ENCODE measurements around the gene METTL8.

DNA sequence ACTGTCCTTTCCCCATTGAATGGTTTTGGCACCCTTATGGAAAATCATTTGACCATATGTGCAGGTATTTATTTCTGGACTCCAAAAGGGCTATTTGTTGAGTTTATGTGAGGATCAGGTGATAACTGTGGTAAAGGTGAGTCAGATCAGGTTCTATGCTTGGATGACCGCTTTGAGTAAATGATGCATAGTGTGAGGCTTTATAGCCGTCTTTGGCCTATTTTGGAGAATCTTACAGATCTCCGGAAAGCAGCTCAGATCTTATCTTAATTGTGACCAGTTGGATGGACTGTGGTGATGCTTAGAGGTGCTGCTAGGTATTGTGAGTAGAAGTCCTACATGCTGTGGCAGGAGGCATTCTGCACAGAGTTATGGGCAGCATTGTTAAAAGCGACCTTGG lies 126.2 kb downstream of the METTL8 start:
- TF ChIP-seq TARDBP (IDR thresholded peaks at IDR 0.05) = no peak
- no peak for TF ChIP-seq BHLHE40 (IDR thresholded peaks at IDR 0.05; ENCODE audit: borderline replicate concordance)
- no peak for TF ChIP-seq FOXM1 (IDR thresholded peaks at IDR 0.05; ENCODE audit: borderline replicate concordance)
- TF ChIP-seq ZNF384 (IDR thresholded peaks at IDR 0.05) = no peak

Data from HEK293T (cell line).